Activated T-cell treated with anti-CD3 and anti-CD28 coated beads, Interleukin-2, amount 50 U/mL, for 48 hours (primary cell): Measurements from ENCODE around the gene BRINP3.

Experiments
- DNase-seq, 2 experiments: peaks; one replicate each; pipeline ENCODE4 v3.0.0-alpha.2; 2020

Gene BRINP3

GRCh38 chr1:190098756-190099155, 378.9 kb downstream of the BRINP3 start:
- DNase-seq, result no peak

GRCh38 chr1:190098107-190098506, 379.6 kb downstream of the BRINP3 start:
- DNase-seq, result no peak

- DNase-seq, result no peak
These were observed 382.1 kb downstream of the BRINP3 start for GRCh38 chr1:190095596-190095995.

GRCh38 chr1:190084552-190084951, 393.1 kb downstream of the BRINP3 start:
- no peak for DNase-seq

- DNase-seq, result no peak
These were observed 409.4 kb downstream of the BRINP3 start for GRCh38 chr1:190068304-190068703.

DNA sequence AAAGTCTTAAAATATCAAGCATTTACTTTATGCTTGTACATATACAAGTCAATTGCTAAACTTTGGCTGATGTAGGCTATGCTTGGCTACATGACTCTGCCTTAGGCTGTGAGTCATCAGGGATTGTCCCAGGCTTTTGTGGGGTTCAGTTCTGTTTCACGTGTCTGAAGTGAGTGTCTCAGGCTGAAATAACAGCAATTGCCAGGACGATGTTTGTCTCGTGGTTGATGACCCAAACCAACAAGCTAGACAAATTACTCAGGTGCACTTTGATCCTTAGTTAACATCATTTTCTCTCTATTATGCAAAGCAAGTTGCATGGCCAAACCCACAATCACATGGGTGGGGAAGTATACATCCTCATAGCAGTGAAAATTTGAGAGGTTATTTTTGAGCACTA, 410.1 kb downstream of the BRINP3 start:
- no peak for DNase-seq

GRCh38 chr1:190066011-190066410, 411.7 kb downstream of the BRINP3 start:
- no peak for DNase-seq

- no peak for DNase-seq
These were observed 428.4 kb downstream of the BRINP3 start for GRCh38 chr1:190049314-190049713.
